ENCODE results near the gene ENTHD1.
A peak's percentile ranks its signal among the peaks of the same experiment; 100 is the strongest.
"Not testable (repeated sequence)": the region's sequence is repeated elsewhere in the genome, so short reads cannot be mapped to it uniquely, and the experiment has no call there.

Gene ENTHD1

DNA sequence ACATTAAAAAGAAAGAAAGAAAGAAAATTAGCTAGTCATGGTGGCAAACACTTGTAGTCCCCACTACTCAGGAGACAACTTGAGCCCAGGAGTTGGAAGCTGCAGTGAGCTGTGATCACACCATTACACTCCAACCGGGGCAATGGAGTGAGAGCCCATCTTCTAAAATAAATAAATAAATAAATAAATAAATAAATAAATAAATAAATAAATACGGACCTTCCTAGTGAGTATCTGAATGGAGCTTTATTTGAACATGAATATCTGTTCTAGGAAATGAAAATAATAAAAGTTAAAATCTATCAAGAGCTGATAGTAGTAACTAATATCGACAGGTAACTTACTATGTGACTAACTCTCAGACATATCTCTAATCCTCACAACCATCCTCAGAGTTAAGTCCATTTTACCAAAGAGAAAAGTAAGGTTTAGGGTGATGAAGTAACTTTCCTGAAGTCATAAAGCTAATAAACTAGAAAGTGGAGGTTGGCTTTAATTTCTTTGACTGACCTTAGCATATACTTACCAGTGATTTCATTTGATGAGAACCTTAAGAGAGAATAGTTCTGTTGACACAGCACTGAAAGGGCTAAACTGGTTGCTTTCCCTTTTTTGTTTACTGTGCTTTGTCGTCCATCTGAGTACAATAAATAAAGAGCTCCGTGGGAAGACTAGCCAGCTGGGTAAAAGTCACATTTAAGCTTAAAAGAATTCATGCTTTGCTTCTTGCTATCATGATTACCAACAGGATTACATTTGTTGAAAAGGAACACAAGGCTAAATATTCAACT lies 22.4 kb downstream of the ENTHD1 start:
- H3K27me3 Mint-ChIP-seq (ENCODE audit: low read depth): peaks cover 10% of the 10 kb centered on the region
- no peak overlapping the region for H3K27ac Mint-ChIP-seq
- no peak for DNase-seq (ENCODE audit: low spot score)
- H3K9me3 Mint-ChIP-seq: peaks cover 3% of the 10 kb centered on the region
- H3K4me3 Mint-ChIP-seq: no peak overlapping the region
- H3K4me1 Mint-ChIP-seq (ENCODE audit: low read depth): peaks cover 11% of the 10 kb centered on the region
- H3K36me3 Mint-ChIP-seq (ENCODE audit: low read depth): no peaks in the 10 kb centered on the region

DNA sequence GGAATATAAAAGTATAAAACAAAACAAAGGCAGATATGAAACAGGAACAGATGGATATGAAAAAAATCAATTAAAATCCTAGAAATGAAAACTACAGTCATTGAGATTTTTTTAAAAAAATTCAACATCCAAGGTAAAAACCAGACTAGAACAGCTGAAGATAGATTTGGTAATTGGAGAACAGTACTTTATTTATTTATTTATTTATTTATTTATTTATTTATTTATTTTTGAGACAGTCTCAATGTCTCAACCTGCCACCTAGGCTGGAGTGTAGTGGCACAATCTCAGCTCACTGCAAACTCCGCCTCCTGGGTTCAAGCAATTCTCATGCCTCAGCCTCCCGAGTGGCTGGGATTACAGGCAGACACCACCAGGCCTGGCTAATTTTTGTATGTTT lies 23.8 kb downstream of the ENTHD1 start:
- not testable (repeated sequence) for H3K27ac Mint-ChIP-seq; H3K36me3 Mint-ChIP-seq (ENCODE audit: low read depth); DNase-seq (ENCODE audit: low spot score); H3K9me3 Mint-ChIP-seq; H3K4me3 Mint-ChIP-seq
- Mint-ChIP-seq H3K4me1 (ENCODE audit: low read depth) (peaks cover 11% of the 10 kb centered on the region), H3K27me3 (ENCODE audit: low read depth) (peaks cover 16% of the 10 kb centered on the region)

DNA sequence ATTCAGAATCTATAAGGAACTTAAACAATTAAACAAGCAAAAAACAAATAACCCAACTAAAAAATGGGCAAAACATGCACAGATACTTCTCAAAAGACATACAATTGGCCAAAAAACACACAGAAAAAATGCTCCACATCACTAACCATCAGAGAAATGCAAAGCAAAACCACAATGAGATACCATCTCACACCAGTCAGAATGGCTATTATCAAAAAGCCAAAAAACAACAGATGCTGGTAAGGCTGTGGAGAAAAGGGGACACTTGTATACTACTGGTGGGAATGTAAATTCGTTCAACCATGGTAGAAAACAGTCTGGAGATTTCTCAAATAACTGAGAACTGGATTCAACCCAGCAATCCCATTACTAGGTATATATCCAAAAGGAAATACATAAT lies 24.8 kb downstream of the ENTHD1 start:
- peaks cover 3% of the 10 kb centered on the region for H3K9me3 Mint-ChIP-seq
- DNase-seq (ENCODE audit: low spot score): no peak
- H3K4me3 Mint-ChIP-seq: no peak overlapping the region
- H3K27ac Mint-ChIP-seq: no peak overlapping the region
- no peaks in the 10 kb centered on the region for H3K36me3 Mint-ChIP-seq (ENCODE audit: low read depth)
- H3K27me3 Mint-ChIP-seq (ENCODE audit: low read depth): peaks cover 14% of the 10 kb centered on the region
- H3K4me1 Mint-ChIP-seq (ENCODE audit: low read depth): peaks cover 11% of the 10 kb centered on the region

DNA sequence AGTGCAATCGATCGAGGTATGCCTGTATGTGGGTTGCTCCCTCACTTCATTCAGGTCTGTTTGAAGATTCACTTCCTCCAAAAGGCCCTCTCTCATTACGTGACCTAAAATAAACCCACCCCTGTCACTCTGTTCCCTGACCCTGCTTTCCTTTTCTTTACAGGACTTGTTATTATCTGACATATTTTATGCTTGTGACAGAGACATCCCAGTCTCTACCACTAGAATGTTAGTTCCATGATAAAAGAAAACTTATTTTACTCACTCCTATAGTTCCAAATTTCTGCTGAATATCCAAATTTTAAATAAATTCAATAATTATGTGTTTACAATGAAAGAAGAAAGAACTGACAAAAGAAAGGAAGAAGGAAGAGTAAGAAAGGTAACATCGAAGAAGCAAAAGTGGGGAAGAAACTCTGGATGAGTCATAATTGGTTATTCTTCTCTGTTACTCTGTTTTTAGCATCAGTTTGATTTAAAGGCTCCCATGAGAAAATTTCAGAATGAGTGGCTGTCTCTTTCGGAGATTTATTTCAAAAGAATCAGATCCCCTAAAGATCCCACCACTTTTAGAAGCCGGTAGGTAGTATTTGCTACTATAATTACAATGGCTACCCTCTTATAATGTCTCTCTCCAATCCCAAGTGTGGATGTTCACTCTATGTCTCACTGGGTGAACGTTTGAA lies 33.5 kb downstream of the ENTHD1 start:
- Mint-ChIP-seq H3K4me1 (ENCODE audit: low read depth) (peaks cover 12% of the 10 kb centered on the region), H3K9me3 (no peaks in the 10 kb centered on the region), H3K36me3 (ENCODE audit: low read depth) (no peaks in the 10 kb centered on the region), H3K27ac (no peak overlapping the region), H3K4me3 (peak overlapping the region; percentile 18), H3K27me3 (ENCODE audit: low read depth) (peaks cover 9% of the 10 kb centered on the region)
- no peak for DNase-seq (ENCODE audit: low spot score)

DNA sequence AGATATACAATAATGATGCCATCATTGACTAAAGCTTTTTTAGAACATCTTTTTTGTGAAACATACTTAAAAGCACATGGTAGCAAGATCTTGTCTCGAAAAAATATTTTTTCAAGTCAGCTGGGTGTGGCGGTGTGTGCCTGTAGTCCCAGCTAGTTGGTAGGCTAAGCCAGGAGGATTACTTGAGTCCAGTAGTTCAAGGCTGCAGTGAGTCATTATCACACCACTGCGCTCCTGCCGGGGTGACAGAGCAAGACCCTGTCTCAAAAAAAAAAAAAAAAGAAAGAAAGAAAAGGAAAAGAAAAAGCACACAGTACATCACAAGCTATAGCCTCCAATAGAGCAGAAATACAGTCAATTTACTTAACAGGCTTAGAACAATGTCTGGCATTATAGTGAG lies 37.0 kb downstream of the ENTHD1 start:
- Mint-ChIP-seq H3K9me3 (no peaks in the 10 kb centered on the region), H3K4me3 (no peak overlapping the region), H3K27ac (no peak overlapping the region), H3K36me3 (ENCODE audit: low read depth) (no peaks in the 10 kb centered on the region), H3K4me1 (ENCODE audit: low read depth) (peaks cover 12% of the 10 kb centered on the region), H3K27me3 (ENCODE audit: low read depth) (peaks cover 12% of the 10 kb centered on the region)
- DNase-seq (ENCODE audit: low spot score): no peak

DNA sequence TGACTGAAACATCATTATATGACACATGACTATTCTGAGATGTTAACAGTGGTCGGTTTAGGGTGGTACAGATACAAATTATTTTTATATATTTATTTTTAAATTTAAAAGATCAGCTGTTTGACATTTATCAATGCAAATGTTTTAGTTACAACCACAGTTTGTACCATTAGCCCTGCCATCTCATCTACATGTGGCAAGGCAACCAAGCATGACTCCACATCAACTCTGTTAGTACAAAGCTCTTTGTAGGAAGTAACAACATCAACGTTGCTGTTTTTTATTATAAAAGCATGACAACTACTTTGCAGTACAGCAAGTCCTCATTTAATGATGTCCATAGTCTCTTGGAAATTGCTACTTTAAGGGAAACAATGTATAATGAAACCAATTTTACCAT lies 40.8 kb downstream of the ENTHD1 start:
- no peak overlapping the region for H3K27ac Mint-ChIP-seq
- H3K9me3 Mint-ChIP-seq: no peaks in the 10 kb centered on the region
- H3K36me3 Mint-ChIP-seq (ENCODE audit: low read depth): no peaks in the 10 kb centered on the region
- H3K4me1 Mint-ChIP-seq (ENCODE audit: low read depth): no peaks in the 10 kb centered on the region
- H3K27me3 Mint-ChIP-seq (ENCODE audit: low read depth): peaks cover 27% of the 10 kb centered on the region
- DNase-seq (ENCODE audit: low spot score): no peak
- H3K4me3 Mint-ChIP-seq: no peak overlapping the region

DNA sequence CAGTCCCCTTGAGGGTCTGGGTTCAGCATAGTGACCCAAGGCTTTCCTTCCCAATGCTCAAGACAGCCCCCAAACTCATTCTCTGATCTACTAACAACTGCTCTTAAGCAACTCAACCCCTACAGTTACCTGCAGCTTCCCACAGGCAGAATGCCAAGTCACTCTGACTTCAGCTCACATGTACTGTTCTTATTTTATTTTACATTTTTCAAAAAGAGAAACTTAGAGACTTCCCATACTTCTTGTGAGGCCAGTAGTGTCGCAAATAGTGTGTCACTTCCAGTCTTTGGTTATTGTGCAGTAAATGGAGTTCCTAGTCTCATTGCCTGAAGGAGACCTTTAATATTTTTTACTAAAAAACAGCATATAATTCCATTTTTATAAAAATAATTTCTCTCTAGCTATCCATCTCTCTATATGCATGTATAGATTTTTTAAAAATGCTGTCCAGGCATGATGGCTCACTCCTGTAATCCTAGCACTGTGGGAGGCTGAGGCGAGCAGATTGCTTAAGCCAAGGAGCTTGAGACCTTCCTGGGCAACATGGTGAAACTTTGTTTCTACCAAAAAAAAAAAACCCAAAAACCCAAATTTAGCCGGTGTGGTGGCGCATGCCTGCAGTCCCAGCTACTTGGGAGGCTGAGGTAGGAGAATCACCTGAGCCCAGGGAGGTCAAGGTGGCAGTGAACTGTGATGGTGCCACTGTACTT lies 41.8 kb downstream of the ENTHD1 start:
- Mint-ChIP-seq H3K27me3 (ENCODE audit: low read depth) (peaks cover 27% of the 10 kb centered on the region), H3K9me3 (no peaks in the 10 kb centered on the region), H3K4me1 (ENCODE audit: low read depth) (no peaks in the 10 kb centered on the region), H3K27ac (no peak overlapping the region), H3K4me3 (no peak overlapping the region), H3K36me3 (ENCODE audit: low read depth) (no peaks in the 10 kb centered on the region)
- DNase-seq (ENCODE audit: low spot score): no peak

DNA sequence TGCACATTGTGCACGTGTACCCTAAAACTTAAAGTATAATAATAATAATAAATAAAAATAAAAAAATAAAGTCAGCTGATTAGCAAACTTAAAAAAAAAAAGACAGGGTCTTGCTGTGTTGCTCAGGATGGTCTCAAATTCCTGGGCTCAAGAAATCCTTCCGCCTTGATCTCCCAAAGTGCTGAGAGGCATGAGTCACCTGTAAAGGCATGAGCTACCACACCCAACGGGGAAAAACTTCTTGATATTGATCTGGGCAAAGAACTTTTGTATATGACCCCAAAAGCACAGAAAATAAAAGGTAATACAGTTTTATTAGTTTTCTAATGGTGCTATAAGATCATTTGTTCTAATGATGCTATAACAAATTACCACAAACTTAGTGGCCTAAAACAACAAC lies 46.1 kb downstream of the ENTHD1 start:
- DNase-seq (ENCODE audit: low spot score): no peak
- Mint-ChIP-seq H3K27me3 (ENCODE audit: low read depth) (peaks cover 32% of the 10 kb centered on the region), H3K4me1 (ENCODE audit: low read depth) (peaks cover 18% of the 10 kb centered on the region), H3K9me3 (no peaks in the 10 kb centered on the region), H3K27ac (no peak overlapping the region), H3K4me3 (no peak overlapping the region), H3K36me3 (ENCODE audit: low read depth) (no peaks in the 10 kb centered on the region)

DNA sequence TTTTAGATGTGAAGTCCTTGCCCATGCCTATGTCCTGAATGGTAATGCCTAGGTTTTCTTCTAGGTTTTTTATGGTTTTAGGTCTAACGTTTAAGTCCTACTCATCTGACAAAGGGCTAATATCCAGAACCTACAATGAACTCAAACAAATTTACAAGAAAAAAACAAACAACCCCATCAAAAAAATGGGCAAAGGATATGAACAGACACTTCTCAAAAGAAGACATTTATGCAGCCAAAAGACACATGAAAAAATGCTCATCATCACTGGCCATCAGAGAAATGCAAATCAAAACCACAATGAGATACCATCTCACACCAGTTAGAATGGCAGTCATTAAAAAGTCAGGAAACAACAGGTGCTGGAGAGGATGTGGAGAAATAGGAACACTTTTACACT lies 47.0 kb downstream of the ENTHD1 start:
- not testable (repeated sequence) for H3K9me3 Mint-ChIP-seq; H3K36me3 Mint-ChIP-seq (ENCODE audit: low read depth); H3K4me3 Mint-ChIP-seq; DNase-seq (ENCODE audit: low spot score); H3K27ac Mint-ChIP-seq
- peaks cover 30% of the 10 kb centered on the region for H3K27me3 Mint-ChIP-seq (ENCODE audit: low read depth)
- H3K4me1 Mint-ChIP-seq (ENCODE audit: low read depth): peaks cover 18% of the 10 kb centered on the region

DNA sequence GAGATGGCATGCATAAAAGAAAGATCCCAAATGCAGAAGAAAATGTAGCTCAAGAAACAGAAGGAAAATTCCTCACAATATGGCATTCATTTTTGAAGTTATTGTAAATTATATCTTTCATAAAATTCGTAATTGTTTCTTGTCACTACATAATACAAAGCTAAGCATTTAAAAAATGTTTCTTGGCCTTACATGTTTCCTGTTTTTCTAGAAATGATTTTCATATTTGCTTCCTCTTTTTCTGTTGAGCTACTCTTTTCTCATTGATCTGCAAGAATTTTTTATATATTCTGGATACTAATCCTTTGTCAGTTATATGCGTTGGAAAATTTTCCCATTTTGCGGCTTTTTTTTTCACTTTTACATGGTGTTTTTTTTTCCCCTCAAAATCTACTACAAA lies 48.0 kb downstream of the ENTHD1 start:
- Mint-ChIP-seq H3K4me1 (ENCODE audit: low read depth) (peaks cover 22% of the 10 kb centered on the region), H3K9me3 (no peaks in the 10 kb centered on the region), H3K27me3 (ENCODE audit: low read depth) (peaks cover 22% of the 10 kb centered on the region), H3K27ac (no peak overlapping the region), H3K36me3 (ENCODE audit: low read depth) (no peaks in the 10 kb centered on the region), H3K4me3 (no peak overlapping the region)
- no peak for DNase-seq (ENCODE audit: low spot score)

DNA sequence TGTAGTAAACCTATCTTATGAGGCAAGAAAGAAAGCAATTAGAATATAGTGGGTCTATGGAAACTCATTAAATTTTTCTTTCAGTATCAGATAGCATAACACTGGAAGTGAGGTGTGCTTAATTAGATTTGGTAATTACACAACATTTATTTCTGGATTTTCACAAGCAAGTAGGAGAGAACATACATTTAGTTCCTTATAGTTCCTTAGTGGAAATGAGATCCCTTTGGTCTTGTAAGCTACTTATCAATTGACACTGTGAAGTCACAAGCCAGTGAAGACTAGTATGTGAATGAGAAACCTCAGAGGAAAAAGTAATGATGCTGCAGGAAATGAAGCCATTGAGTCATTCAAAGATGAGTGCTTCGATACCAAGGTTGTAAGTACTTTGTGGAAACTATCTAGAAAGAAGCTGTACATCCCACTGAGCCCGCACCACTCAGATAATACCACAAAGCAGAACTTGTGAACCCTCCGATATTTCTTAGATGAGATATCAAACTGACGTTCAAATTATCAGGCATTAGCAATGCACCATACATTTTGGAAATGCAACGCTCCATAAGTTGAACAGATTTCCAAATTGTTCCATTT lies 53.5 kb downstream of the ENTHD1 start:
- Mint-ChIP-seq H3K4me1 (ENCODE audit: low read depth) (peaks cover 29% of the 10 kb centered on the region), H3K9me3 (no peaks in the 10 kb centered on the region), H3K36me3 (ENCODE audit: low read depth) (no peaks in the 10 kb centered on the region), H3K27me3 (ENCODE audit: low read depth) (peaks cover 24% of the 10 kb centered on the region), H3K27ac (peak overlapping the region; percentile 75), H3K4me3 (peak overlapping the region; percentile 22)
- peak; percentile 69 for DNase-seq (ENCODE audit: low spot score)

DNA sequence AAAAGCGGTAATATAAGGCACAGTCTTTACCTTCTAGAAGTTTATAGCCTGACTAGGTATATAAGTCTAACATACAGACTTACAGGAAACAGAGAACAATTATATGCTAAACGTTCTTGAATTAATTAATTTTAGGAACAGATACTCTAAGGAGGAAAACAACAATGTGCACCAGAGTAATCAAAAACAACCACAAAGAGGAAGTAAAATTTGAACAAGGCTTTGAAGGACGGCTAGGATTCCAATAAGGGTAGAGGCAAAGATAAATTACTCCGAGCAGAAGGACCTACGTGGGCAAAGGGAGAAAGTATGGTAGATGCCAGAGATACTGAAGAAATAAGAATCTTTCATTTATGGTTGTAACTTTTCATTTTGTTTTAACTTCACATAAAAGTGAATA lies 54.4 kb downstream of the ENTHD1 start:
- H3K27me3 Mint-ChIP-seq (ENCODE audit: low read depth): peaks cover 26% of the 10 kb centered on the region
- H3K4me3 Mint-ChIP-seq: no peak overlapping the region
- DNase-seq (ENCODE audit: low spot score): no peak
- H3K36me3 Mint-ChIP-seq (ENCODE audit: low read depth): no peaks in the 10 kb centered on the region
- peak overlapping the region; percentile 75 for H3K27ac Mint-ChIP-seq
- H3K4me1 Mint-ChIP-seq (ENCODE audit: low read depth): peaks cover 23% of the 10 kb centered on the region
- no peaks in the 10 kb centered on the region for H3K9me3 Mint-ChIP-seq

DNA sequence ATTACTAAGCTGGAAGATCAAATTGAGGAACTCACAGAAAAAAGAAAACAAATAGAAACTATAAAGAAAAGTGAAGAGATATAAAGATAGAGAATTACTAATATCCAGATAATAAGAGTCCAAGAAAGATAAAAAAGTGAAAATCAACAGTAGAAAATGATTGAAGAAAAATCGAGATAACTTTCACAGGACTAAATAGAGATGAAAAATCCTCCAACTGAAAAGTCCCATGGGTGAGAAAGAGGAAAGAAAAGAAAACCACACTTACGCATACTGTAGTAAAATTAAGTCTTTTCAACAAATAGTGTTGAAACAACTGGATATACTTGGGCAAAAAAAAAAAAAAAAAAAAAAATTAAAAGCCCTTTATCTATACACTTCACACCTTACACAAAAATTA lies 60.0 kb downstream of the ENTHD1 start:
- H3K4me1 Mint-ChIP-seq (ENCODE audit: low read depth): peaks cover 9% of the 10 kb centered on the region
- DNase-seq (ENCODE audit: low spot score): no peak
- peaks cover 58% of the 10 kb centered on the region for H3K27me3 Mint-ChIP-seq (ENCODE audit: low read depth)
- no peaks in the 10 kb centered on the region for H3K36me3 Mint-ChIP-seq (ENCODE audit: low read depth)
- no peaks in the 10 kb centered on the region for H3K9me3 Mint-ChIP-seq
- no peak overlapping the region for H3K4me3 Mint-ChIP-seq
- no peak overlapping the region for H3K27ac Mint-ChIP-seq

DNA sequence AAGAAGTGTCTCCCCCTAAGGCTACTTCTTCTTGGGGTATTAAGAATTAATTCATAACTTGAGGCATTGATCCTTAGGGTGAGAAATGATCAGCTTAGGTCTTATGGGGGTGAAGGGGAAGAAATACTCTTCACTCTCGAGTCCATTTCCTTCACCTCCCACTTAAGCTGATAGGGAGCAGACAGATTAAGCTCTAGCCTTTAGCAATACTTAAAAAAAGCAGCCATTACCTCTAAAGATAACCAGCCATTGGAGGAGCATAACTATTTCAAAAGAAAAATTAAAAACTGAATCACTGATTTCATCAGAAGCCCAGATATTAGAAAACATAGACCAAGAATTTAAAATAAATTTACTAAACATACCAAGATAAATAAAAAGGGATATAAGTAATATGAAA lies 60.5 kb downstream of the ENTHD1 start:
- H3K9me3 Mint-ChIP-seq: no peaks in the 10 kb centered on the region
- H3K4me3 Mint-ChIP-seq: no peak overlapping the region
- peaks cover 62% of the 10 kb centered on the region for H3K27me3 Mint-ChIP-seq (ENCODE audit: low read depth)
- H3K4me1 Mint-ChIP-seq (ENCODE audit: low read depth): peaks cover 9% of the 10 kb centered on the region
- H3K27ac Mint-ChIP-seq: no peak overlapping the region
- H3K36me3 Mint-ChIP-seq (ENCODE audit: low read depth): no peaks in the 10 kb centered on the region
- DNase-seq (ENCODE audit: low spot score): no peak

Measured in T-helper 2 cell treated with Interferon-gamma antibody and Interleukin-4, amounts not matched to agents 5 μg/mL and 100 μg/mL, for 36 hours (primary cell).